Prostate gland (tissue), 2 donors: ENCODE data around the gene TMTC1.

ENCODE experiments used
- CTCF ChIP-seq, 4 experiments: fragments of 200-600 bp in 2 of 4; fragments of 450-650 bp in 2 of 4; sonication (generic) in 2 of 4; IDR thresholded peaks; 1 replicate in 3 of 4; 2 replicates in 1 of 4; pipeline ENCODE4 v1.5.1; 2016 to 2019; ENCODE audit warnings: antibody characterized with exemption in 4 of 4, mild to moderate bottlenecking in 2 of 4, moderate library complexity in 2 of 4
- POLR2A ChIP-seq: fragments of 450-650 bp; IDR thresholded peaks from one replicate; pipeline ENCODE4 v1.6.1; 2016; ENCODE audit warnings: antibody characterized with exemption, mild to moderate bottlenecking

DNA sequence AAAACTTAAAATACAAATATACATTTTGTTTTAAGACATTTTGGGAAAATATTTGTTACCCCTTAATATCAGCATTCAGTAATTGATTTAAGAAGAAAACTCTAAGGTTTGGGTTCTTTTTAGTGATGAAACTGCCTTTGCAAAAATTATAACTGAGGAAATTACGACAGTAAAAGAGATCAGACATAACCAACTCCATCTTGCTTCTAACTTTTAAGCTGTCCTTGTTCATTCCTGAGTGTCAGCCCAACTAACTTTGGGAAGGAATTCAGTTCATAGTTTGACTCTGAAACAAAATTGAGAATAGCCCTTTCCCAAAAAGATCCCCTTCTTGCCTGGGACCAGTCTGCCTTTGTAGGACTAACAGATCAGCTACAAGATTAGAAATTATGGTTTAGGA is 93.0 kb downstream of the TMTC1 start:
- TF ChIP-seq CTCF (IDR thresholded peaks at IDR 0.05) (no peak), POLR2A (no peak)
